A673 (cell line): ENCODE data around the gene FUT3. TPM values are rescaled to one million over a fixed set of nuclear protein-coding genes. Genes with fewer than 3 reads are reported as not detected.

Experiments
- BruUV-seq: library from RNA; stranded (reverse); fragments of 400-500 nt; replicated peaks from 2 replicates; lab custom pipeline; 2021; lab: Mats Ljungman, UMichigan
- CTCF ChIA-PET: fragments of 300-600 bp; sonication (Branson Sonifier 250); formaldehyde crosslinking; loops from one replicate; lab custom pipeline; 2022; ENCODE audit warnings: antibody characterized with exemption; lab: Charles Lee
- POLR2A ChIA-PET: fragments of 300-600 bp; sonication (Branson Sonifier 250); formaldehyde crosslinking; loops from one replicate; lab custom pipeline; 2022; ENCODE audit warnings: antibody characterized with exemption; ENCODE audit not compliant: low non-redundant PET; lab: Charles Lee
- DNase-seq: peaks from one replicate; pipeline ENCODE4 v3.0.0-alpha.2; 2015; ENCODE audit warnings: low spot score
- H3K27ac ChIP-seq: fragments of 200-600 bp; sonication (generic); 2 replicates; pipeline ENCODE4 v1.5.1; 2016; ENCODE audit warnings: mixed run types, low read depth, mild to moderate bottlenecking, mixed read lengths, antibody characterized with exemption, low read length; ENCODE audit not compliant: poor library complexity, severe bottlenecking
- H3K27me3 ChIP-seq: fragments of 200-600 bp; sonication (generic); replicated peaks from 2 replicates; pipeline ENCODE4 v1.6.1; 2017; ENCODE audit warnings: mixed run types, low read depth, mild to moderate bottlenecking, mixed read lengths, antibody characterized with exemption, low read length; ENCODE audit not compliant: insufficient read depth, poor library complexity
- H3K36me3 ChIP-seq: fragments of 200-600 bp; sonication (generic); 2 replicates; pipeline ENCODE4 v1.6.1; 2016; ENCODE audit warnings: mixed run types, mild to moderate bottlenecking, mixed read lengths, antibody characterized with exemption, low read length; ENCODE audit not compliant: insufficient read depth, poor library complexity, severe bottlenecking
- H3K4me1 ChIP-seq: fragments of 200-600 bp; sonication (generic); 2 replicates; pipeline ENCODE4 v1.6.1; 2017; ENCODE audit warnings: mixed run types, mild to moderate bottlenecking, mixed read lengths, antibody characterized with exemption, low read length; ENCODE audit not compliant: insufficient read depth, poor library complexity, severe bottlenecking
- H3K4me3 ChIP-seq: fragments of 200-600 bp; sonication (generic); 2 replicates; pipeline ENCODE4 v1.5.1; 2016; ENCODE audit warnings: low read depth, mixed run types, mild to moderate bottlenecking, mixed read lengths, low read length; ENCODE audit not compliant: poor library complexity, severe bottlenecking
- H3K9me3 ChIP-seq: fragments of 200-600 bp; sonication (generic); 2 replicates; pipeline ENCODE4 v1.6.1; 2016; ENCODE audit warnings: mixed run types, low read depth, mild to moderate bottlenecking, mixed read lengths, antibody characterized with exemption, low read length; ENCODE audit not compliant: poor library complexity, severe bottlenecking
- EZH2 ChIP-seq: fragments of 200-600 bp; sonication (generic); IDR thresholded peaks from 2 replicates; pipeline ENCODE4 v1.6.1; 2017; ENCODE audit warnings: borderline replicate concordance, low read depth, mild to moderate bottlenecking, mixed read lengths, antibody characterized with exemption, low read length; ENCODE audit not compliant: poor library complexity, severe bottlenecking
- intact Hi-C: fragments of 100-400 bp; cut with micrococcal nuclease; formaldehyde crosslinking; loops from one replicate; pipeline ENCODE4 v1.10.0; 2022; ENCODE audit not compliant: unreplicated experiment
- total RNA-seq: library from RNA; stranded (reverse); gene quantifications from 2 replicates; pipeline ENCODE4 v1.2.3, GENCODE V29; 2021
- TF ChIP-seq, protein P1 (sequence below): fragments of 300-800, 200-600 bp; sonication (generic); conservative IDR thresholded peaks from 2 replicates; pipeline ENCODE4 v1.5.1; 2017; ENCODE audit warnings: low read depth, mild to moderate bottlenecking, antibody characterized with exemption, low read length, moderate library complexity, mixed read lengths

The FUT3 gene
- total RNA-seq, 1 experiment from 2014 or later, result not detected

GRCh38 chr19:5814123-5814851 lies 37.0 kb downstream of the FUT3 start:
- intact Hi-C loops, result no loop called here
- H3K4me3 ChIP-seq, result no peak overlapping the region
- no peaks in the 10 kb centered on the region for H3K27me3 ChIP-seq
- ChIA-PET POLR2A (no interaction called here), CTCF (no interaction called here)
- H3K9me3 ChIP-seq, result no peaks in the 10 kb centered on the region
- H3K4me1 ChIP-seq, result no peaks in the 10 kb centered on the region
- BruUV-seq, result no TSS peak
- DNase-seq, result no peak
- H3K27ac ChIP-seq, result no peak overlapping the region
- H3K36me3 ChIP-seq, result no peaks in the 10 kb centered on the region
- TF ChIP-seq, protein P1, sequence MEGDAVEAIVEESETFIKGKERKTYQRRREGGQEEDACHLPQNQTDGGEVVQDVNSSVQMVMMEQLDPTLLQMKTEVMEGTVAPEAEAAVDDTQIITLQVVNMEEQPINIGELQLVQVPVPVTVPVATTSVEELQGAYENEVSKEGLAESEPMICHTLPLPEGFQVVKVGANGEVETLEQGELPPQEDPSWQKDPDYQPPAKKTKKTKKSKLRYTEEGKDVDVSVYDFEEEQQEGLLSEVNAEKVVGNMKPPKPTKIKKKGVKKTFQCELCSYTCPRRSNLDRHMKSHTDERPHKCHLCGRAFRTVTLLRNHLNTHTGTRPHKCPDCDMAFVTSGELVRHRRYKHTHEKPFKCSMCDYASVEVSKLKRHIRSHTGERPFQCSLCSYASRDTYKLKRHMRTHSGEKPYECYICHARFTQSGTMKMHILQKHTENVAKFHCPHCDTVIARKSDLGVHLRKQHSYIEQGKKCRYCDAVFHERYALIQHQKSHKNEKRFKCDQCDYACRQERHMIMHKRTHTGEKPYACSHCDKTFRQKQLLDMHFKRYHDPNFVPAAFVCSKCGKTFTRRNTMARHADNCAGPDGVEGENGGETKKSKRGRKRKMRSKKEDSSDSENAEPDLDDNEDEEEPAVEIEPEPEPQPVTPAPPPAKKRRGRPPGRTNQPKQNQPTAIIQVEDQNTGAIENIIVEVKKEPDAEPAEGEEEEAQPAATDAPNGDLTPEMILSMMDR, result no peak
- TF ChIP-seq EZH2, result no peak

DNA sequence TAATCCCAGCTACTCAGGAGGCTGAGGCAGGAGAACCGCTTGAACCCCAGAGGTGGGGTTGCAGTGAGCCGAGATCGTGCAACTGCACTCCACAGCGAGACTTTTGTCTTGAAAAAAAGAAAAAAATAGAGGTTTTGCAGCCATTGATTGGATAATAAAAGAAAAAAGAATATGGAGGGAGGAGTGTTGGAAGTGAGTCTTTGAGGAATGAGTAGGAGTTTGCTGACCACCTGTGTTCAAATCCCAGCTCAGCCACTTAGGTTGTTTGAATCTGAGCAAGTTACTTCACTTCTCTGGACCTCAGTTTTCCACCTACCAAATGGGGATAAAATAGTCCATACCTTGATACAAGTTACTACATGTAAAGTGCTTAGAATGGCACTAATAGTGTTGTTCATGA lies 40.1 kb downstream of the FUT3 start:
- Histone ChIP-seq H3K36me3 (no peaks in the 10 kb centered on the region), H3K27me3 (no peaks in the 10 kb centered on the region), H3K4me3 (no peak overlapping the region), H3K4me1 (peaks cover 3% of the 10 kb centered on the region), H3K27ac (no peak overlapping the region), H3K9me3 (no peaks in the 10 kb centered on the region)
- intact Hi-C loops, result no loop called here
- DNase-seq, result no peak
- no peak for TF ChIP-seq EZH2
- TF ChIP-seq, protein P1, result no peak
- ChIA-PET POLR2A (interaction anchor here (0.6 kb wide), 1 partner anchor 11 kb away, joined by 3 read pairs; no protein-coding TSS in a partner anchor), CTCF (no interaction called here)
- no TSS peak for BruUV-seq

DNA sequence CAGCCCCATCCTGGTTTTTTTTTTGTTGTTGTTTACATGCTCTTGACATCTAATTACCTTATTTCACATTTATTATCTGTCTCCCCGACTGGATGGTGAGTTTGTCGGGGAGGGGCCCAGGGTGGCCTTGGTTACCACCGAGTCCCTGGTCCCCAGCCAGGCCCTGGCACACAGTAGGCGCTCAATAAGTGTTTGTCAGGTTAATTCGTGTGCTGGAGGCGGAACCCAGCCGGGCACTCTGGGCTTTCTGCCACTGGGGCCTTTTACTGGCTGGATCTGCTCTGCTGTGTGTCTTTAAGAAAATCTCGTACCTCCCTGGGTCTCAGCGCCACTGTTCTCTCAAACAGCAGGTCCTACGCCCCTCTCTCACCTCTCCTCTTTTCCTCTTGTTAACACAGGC lies 41.8 kb downstream of the FUT3 start:
- no peak for DNase-seq
- TF ChIP-seq, protein P1, result no peak
- ChIA-PET CTCF (no interaction called here), POLR2A (no interaction called here)
- no peaks in the 10 kb centered on the region for H3K36me3 ChIP-seq
- H3K27ac ChIP-seq, result no peak overlapping the region
- H3K4me3 ChIP-seq, result no peak overlapping the region
- BruUV-seq, result no TSS peak
- H3K4me1 ChIP-seq, result peaks cover 13% of the 10 kb centered on the region
- intact Hi-C loops, result no loop called here
- H3K27me3 ChIP-seq, result no peaks in the 10 kb centered on the region
- no peaks in the 10 kb centered on the region for H3K9me3 ChIP-seq
